Stimulated activated CD4-positive, alpha-beta T cell treated with anti-CD3 and anti-CD28 coated beads, Interleukin-12 subunit alpha, Interleukin-12 subunit beta, amount 100 ng/mL, for 4 hours (primary cell): ENCODE measurements around the gene NEK9.
"Not testable (repeated sequence)": the region's sequence is repeated elsewhere in the genome, so short reads cannot be mapped to it uniquely, and the experiment has no call there.

Source experiments
- DNase-seq: peaks from one replicate; pipeline ENCODE4 v3.0.0-alpha.2; 2020

NEK9 gene

GRCh38 chr14:75098682-75099081 lies 28.2 kb downstream of the NEK9 start:
- no peak for DNase-seq

GRCh38 chr14:75098212-75098611 lies 28.6 kb downstream of the NEK9 start:
- no peak for DNase-seq

DNA sequence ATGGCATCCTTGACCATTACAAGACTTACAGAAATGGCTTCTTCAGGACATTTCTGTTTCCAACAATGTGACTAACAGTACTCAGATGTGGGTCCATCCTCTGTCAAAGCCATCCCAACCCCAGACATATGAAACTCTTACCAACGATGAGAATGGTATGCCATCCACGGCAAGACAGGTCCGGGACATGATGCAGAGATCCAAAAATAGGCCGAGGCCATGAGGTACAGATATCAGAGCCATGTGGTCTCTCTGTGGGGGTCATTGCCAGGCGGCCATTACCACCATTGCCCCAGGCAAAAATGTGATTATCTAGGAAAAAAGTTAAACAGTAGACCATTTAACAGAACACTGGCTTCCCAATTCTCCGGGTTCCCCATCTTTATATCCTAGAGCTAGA lies 29.9 kb downstream of the NEK9 start:
- no peak for DNase-seq

GRCh38 chr14:75095690-75096089 lies 31.2 kb downstream of the NEK9 start:
- DNase-seq, result no peak

GRCh38 chr14:75094896-75095295 lies 32.0 kb downstream of the NEK9 start:
- DNase-seq, result no peak

DNA sequence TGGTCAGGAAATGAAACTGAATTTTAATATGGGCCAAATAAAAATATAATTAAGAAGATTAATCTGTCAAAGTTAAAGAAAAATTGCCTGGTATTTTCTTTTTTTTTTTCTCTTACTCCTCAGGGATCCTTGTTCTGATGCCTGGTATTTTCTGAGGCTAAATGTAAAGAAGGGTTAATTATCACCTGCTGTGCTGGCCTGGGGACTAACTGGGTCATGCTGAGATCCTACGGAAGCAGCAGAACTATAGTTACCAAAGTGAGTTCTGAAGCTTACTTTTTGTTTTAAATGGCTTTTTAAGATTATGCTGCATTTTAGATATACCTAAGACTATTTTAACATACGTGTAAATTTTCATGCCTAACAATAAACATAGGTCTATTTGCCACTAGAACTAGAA lies 34.1 kb downstream of the NEK9 start:
- DNase-seq, result no peak

GRCh38 chr14:75091251-75091650 lies 35.6 kb downstream of the NEK9 start:
- no peak for DNase-seq

DNA sequence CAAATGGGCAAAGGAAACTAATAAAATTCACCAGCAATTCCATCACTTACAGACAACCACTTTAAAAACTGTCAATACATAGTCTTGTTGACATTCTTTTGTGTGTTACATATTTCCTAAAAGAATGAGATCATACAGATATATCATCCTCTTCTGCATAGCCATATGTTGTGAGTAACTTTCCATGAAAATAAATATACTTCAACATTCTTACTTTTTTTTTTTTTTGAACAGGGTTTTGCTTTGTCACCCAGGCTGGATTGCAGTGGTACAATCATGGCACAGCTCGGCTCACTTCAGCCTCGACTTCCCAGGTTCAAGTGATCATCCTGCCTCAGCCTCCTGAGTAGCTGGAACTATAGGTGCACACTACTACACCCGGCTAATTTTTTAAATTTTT lies 36.5 kb downstream of the NEK9 start:
- DNase-seq, result no peak

DNA sequence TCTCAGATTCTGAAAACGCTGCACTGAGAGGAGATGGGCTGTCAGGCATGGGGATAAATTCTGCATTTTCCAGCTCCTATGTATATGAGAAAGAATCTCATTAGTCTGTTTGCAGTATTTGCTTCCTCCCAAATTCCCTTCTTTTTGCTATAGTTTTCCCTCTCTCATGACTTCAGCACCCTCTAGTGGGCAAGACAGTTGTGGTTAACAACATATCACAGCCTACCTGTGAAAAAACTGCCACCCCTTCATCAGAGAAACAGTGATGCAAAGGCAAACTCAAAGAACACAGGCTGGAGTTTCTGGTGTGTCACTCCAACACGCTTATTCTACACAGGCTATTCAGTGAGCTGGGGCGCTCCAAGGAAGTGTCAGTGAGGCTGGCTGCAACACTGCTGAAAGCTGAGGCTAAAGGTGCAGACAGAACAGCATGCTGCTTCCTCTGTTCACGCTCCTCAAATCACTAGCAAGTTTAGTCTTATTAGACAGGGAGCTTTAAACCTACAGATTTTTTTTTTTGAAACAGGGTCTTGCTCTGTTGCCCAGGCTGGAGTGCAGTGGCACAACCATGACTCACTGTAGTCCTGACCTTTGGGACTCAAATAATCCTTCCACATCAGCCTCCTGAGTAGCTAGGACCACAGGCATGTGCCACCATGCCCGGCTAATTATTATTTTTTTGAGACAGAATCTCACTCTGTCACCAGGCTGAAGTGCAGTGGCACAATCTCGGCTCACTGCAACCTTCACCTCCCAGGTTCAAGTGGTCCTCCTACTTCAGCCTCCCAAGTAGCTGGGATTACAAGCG lies 38.1 kb downstream of the NEK9 start:
- peak; percentile 4 for DNase-seq

- no peak for DNase-seq
Observed at GRCh38 chr14:75088153-75088552, 38.7 kb downstream of the NEK9 start.

GRCh38 chr14:75084513-75084912 lies 42.3 kb downstream of the NEK9 start:
- no peak for DNase-seq

DNA sequence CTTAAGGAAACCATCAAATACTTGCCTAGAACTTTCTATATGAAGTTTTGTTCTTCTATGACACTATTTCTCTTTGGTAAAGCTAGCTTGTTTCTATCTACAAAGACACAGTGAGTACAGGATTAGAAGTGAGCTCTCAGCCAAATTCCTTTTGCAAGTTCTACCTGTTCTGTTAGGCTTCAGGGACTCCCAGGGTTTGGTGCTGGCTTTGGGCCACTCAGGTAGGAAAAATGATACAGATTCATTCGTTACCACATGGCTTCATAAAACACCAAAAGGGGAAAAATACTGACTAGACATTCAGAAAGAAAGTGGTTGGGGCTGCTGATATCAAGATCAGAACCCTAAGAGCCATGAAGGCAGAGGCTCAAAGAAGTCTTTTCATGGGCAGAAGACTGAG lies 43.6 kb downstream of the NEK9 start:
- DNase-seq, result no peak

DNA sequence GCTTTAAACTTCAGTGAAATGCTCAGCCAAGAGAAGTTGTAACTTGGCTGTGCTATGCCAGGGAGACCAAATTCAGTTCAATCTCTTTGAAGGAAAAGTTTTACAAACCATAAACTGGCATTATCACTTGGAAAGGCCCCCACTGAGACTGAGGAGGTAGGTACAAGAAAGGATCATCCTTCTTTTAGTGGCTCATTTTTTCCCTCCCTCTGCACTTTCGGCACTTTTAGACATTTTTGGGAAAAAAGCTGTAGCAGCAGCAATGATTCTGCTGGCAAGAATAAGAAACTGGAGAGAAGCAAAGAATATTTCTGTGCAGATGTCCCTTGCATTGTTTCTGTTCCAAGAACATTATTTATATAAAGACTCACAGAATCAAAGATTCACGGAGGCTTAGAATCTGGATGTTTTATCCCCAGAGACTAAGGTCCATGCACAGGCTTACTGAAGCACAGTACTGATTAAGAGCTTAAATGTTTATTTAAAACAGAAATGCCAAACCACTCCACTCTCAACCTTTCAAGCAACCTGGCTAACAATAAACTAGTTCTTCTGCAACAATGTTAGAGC lies 45.1 kb downstream of the NEK9 start:
- DNase-seq, result no peak

DNA sequence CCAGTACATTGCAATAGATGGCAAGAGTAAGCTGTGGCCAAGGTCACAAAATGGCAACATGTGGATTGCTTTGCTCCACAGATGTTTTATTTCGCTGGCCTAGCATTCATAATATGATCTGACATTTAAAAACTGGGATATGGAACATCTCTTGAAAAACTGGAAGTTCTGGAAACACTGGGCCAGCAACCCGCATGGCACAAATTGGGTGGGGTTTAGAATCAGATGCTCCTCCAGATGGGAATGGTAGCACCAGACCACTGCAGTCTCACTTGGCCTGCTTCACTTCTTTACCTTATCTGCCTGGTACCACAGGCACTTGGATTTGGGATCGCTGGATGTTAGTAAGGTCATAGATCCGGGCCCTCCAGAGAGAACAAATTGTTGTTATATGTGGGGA lies 47.3 kb downstream of the NEK9 start:
- DNase-seq, result no peak

DNA sequence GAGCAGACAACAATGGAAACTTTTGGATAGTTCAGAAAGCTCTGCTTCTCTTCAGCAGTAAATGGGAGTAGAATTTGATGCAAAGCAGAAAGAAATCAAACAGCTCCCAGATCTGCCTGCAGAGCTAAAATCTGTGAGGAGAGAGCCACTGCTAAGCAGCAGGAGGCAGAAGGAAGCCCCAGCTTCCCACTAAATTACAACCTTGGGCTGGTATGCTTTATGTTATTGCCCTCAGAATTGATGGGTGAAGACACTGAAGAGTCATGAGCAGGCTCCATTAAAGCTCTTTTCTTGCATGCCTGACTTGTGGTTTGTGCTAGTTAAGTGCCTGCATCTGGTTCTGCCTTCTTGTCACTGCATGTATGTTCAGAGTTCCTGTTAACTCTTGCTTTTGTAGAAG lies 49.1 kb downstream of the NEK9 start:
- no peak for DNase-seq

GRCh38 chr14:75070383-75070782 lies 56.5 kb downstream of the NEK9 start:
- no peak for DNase-seq

- DNase-seq, result no peak
Observed at GRCh38 chr14:75069811-75070145, 57.1 kb downstream of the NEK9 start.

DNA sequence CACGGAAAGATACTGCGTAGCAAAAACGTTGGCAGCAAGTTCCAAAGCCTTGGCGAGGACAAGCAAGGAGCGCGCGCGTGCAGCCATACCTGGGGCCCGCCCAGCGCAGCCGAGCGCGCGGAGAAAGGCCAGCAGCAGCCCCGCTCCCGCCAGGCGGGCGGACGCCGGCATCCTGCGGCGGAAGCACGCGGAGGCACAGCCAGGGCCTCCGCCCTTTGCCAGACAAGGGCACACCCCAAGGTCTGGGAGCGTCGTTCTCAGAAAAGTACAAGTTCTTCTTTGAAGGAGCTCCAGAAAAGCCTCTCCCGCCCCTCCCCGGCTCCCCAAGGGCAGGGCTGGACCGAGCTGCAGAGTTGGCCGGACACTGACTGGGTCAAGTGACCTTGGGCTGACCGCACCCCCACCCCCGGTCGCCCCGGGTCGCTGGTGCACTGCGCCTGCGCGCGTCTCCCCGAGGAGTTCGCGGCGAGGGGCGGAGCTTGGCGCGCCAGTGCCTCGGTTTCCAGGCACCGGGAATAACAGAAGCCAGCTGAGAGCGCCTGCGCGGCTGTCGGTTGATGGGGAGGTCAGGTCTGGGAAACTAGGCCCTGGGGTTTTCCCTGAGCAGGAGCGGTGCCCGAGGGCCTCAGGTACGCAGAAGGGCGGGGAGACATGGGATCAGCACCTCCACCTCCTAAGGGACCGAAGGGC lies 57.6 kb downstream of the NEK9 start, which contains the start of gene ZC2HC1C:
ZC2HC1C (plus strand) TSS at position 521 of the 690 bp plus-strand sequence. CDS start 933 bp downstream, outside the sequence.
- DNase-seq, result peak; percentile 72

GRCh38 chr14:75068294-75069120 lies 58.3 kb downstream of the NEK9 start:
- no peak for DNase-seq

DNA sequence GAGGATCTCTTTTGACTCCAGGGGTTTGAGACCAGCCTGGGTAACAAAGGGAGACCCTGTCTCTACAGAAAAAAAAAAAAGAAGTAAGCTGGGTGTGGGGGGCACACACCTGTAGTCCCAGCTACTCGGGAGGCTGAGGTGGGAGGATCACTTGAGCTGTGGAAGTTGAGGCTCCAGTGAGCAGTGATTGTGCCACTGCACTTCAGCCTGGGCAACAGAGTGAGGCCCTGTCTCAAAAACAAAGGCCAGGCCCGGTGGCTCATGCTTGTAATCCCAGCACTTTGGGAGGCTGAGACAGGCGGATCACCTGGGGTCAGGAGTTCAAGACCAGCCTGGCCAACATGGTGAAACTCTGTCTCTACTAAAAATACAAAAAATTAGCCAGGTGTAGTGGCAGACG lies 59.1 kb downstream of the NEK9 start:
- not testable (repeated sequence) for DNase-seq

GRCh38 chr14:75067212-75067611 lies 59.6 kb downstream of the NEK9 start:
- DNase-seq, result no peak

- DNase-seq, result no peak
Observed at GRCh38 chr14:75066691-75067090, 60.2 kb downstream of the NEK9 start.

DNA sequence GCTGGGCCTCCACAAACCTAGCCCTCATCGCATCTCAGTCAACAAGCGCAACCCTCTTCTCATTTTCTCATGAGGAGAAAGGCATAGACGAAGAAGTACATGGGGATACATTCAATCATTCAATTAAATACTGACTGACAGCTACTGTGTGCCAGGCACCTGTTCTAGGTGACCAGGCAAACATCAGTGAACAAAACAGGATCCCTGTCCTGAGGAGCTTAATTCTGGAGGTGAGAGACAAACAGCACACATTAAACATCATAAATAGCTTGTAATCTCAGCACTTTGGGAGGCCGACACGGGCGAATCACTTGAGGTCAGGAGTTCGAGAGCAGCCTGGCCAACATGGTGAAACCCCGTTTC lies 62.7 kb downstream of the NEK9 start:
- DNase-seq, result no peak
